Skeletal muscle tissue (tissue), 4 donors: ENCODE measurements around the gene AK8. TPM values are rescaled to one million over a fixed set of nuclear protein-coding genes. Genes with fewer than 3 reads are reported as not detected.

Experiments used
- H3K27ac ChIP-seq: one replicate; pipeline ENCODE4 v1.7.0; 2013; ENCODE audit warnings: mild to moderate bottlenecking, low read depth, low read length, inconsistent platforms
- H3K27me3 ChIP-seq, 3 donors: one replicate each; pipeline ENCODE4 v1.7.0; 2013; ENCODE audit warnings: low read length in 3 of 3; ENCODE audit not compliant: control insufficient read depth in 3 of 3, insufficient read depth in 3 of 3
- H3K36me3 ChIP-seq, 3 donors: one replicate each; pipeline ENCODE4 v1.7.0; 2013; ENCODE audit warnings: low read length in 3 of 3; ENCODE audit not compliant: control insufficient read depth in 3 of 3, insufficient read depth in 3 of 3
- H3K4me1 ChIP-seq, 3 donors: one replicate each; pipeline ENCODE4 v1.7.0; 2013; ENCODE audit warnings: low read length in 3 of 3, mild to moderate bottlenecking in 3 of 3; ENCODE audit not compliant: control insufficient read depth in 3 of 3, insufficient read depth in 3 of 3
- H3K4me3 ChIP-seq, 3 donors: one replicate each; pipeline ENCODE4 v1.7.0; 2013; ENCODE audit warnings: low read length in 3 of 3
- H3K9ac ChIP-seq, 3 donors: one replicate each; pipeline ENCODE4 v1.7.0; 2013; ENCODE audit warnings: low read length in 3 of 3, mild to moderate bottlenecking in 3 of 3, moderate library complexity in 2 of 3, low read depth in 1 of 3
- H3K9me3 ChIP-seq, 3 donors: one replicate each; pipeline ENCODE4 v1.7.0; 2013; ENCODE audit warnings: low read length in 3 of 3; ENCODE audit not compliant: control insufficient read depth in 3 of 3
- total RNA-seq: library from RNA; depleted of rRNA; stranded (reverse); fragments of >200 nt; gene quantifications from one replicate; pipeline ENCODE4 v1.2.3, GENCODE V29; 2014
- donor health status: Osteomylitis.

AK8 gene
- 0.52 TPM for total RNA-seq

- H3K27ac ChIP-seq, result peak within 1 kb of the TSS; percentile 75
- H3K9me3 ChIP-seq, result no peaks in the 10 kb centered on the region
- H3K27me3 ChIP-seq, result peaks cover 0 to 18% (median 7%) of the 10 kb centered on the region in 3 donors
- peak within 1 kb of the TSS; percentile 72 to 82 (median 77) for H3K9ac ChIP-seq
- H3K4me1 ChIP-seq, result peaks cover 0 to 3% (median 3%) of the 10 kb centered on the region in 3 donors
- peak within 1 kb of the TSS; percentile 77 to 89 (median 85) for H3K4me3 ChIP-seq
- no peaks in the 10 kb centered on the region for H3K36me3 ChIP-seq
Observed at GRCh38 chr9:132877824-132878694, at the start of gene AK8. TSS of gene AK8 (minus strand) at chr9:132878284. CDS start at chr9:132878255, 29 bp downstream.

- H3K36me3 ChIP-seq, result peaks cover 26 to 57% (median 55%) of the 10 kb centered on the region in 3 donors
- no peaks in the 10 kb centered on the region for H3K27me3 ChIP-seq
- H3K27ac ChIP-seq, result no peak overlapping the region
- H3K9me3 ChIP-seq, result no peaks in the 10 kb centered on the region
- H3K9ac ChIP-seq, result no peak overlapping the region
- H3K4me3 ChIP-seq, result no peak overlapping the region
- H3K4me1 ChIP-seq, result no peaks in the 10 kb centered on the region
Observed at GRCh38 chr9:132927704-132928103, 49.6 kb upstream of the AK8 start.

GRCh38 chr9:132923346-132923902, 45.3 kb upstream of the AK8 start:
- Histone ChIP-seq H3K4me3 (no peak overlapping the region), H3K9me3 (no peaks in the 10 kb centered on the region), H3K27ac (no peak overlapping the region), H3K36me3 (peaks cover 48 to 92% (median 83%) of the 10 kb centered on the region in 3 donors), H3K9ac (no peak overlapping the region), H3K27me3 (no peaks in the 10 kb centered on the region), H3K4me1 (no peaks in the 10 kb centered on the region)

GRCh38 chr9:132919614-132920268, 41.7 kb upstream of the AK8 start:
- H3K27me3 ChIP-seq, result no peaks in the 10 kb centered on the region
- no peak overlapping the region for H3K9ac ChIP-seq
- no peaks in the 10 kb centered on the region for H3K4me1 ChIP-seq
- no peaks in the 10 kb centered on the region for H3K9me3 ChIP-seq
- H3K36me3 ChIP-seq, result peaks cover 43 to 81% (median 69%) of the 10 kb centered on the region in 3 donors
- no peak overlapping the region for H3K4me3 ChIP-seq
- no peak overlapping the region for H3K27ac ChIP-seq

- H3K9me3 ChIP-seq, result no peaks in the 10 kb centered on the region
- H3K9ac ChIP-seq, result no peak overlapping the region
- no peaks in the 10 kb centered on the region for H3K27me3 ChIP-seq
- H3K4me3 ChIP-seq, result no peak overlapping the region
- no peak overlapping the region for H3K27ac ChIP-seq
- peaks cover 38 to 65% (median 51%) of the 10 kb centered on the region in 3 donors for H3K36me3 ChIP-seq
- no peaks in the 10 kb centered on the region for H3K4me1 ChIP-seq
Observed at GRCh38 chr9:132914924-132915323, 36.8 kb upstream of the AK8 start.

GRCh38 chr9:132912131-132912530, 34.0 kb upstream of the AK8 start:
- Histone ChIP-seq H3K4me3 (no peak overlapping the region), H3K27me3 (no peaks in the 10 kb centered on the region), H3K9ac (no peak overlapping the region), H3K36me3 (peaks cover 32 to 53% (median 48%) of the 10 kb centered on the region in 3 donors), H3K4me1 (no peaks in the 10 kb centered on the region), H3K9me3 (no peaks in the 10 kb centered on the region), H3K27ac (no peak overlapping the region)

- no peaks in the 10 kb centered on the region for H3K27me3 ChIP-seq
- no peaks in the 10 kb centered on the region for H3K9me3 ChIP-seq
- H3K4me3 ChIP-seq, result no peak overlapping the region
- no peak overlapping the region for H3K27ac ChIP-seq
- peaks cover 37 to 56% (median 49%) of the 10 kb centered on the region in 3 donors for H3K36me3 ChIP-seq
- H3K9ac ChIP-seq, result no peak overlapping the region
- no peaks in the 10 kb centered on the region for H3K4me1 ChIP-seq
Observed at GRCh38 chr9:132910376-132910775, 32.3 kb upstream of the AK8 start.

- Histone ChIP-seq H3K4me3 (no peak overlapping the region), H3K27ac (no peak overlapping the region), H3K27me3 (no peaks in the 10 kb centered on the region), H3K9me3 (no peaks in the 10 kb centered on the region), H3K9ac (no peak overlapping the region), H3K4me1 (no peaks in the 10 kb centered on the region), H3K36me3 (peaks cover 35 to 61% (median 46%) of the 10 kb centered on the region in 3 donors)
Observed at GRCh38 chr9:132909311-132909710, 31.2 kb upstream of the AK8 start.

GRCh38 chr9:132908635-132909034, 30.6 kb upstream of the AK8 start:
- H3K4me1 ChIP-seq, result no peaks in the 10 kb centered on the region
- H3K27me3 ChIP-seq, result no peaks in the 10 kb centered on the region
- no peak overlapping the region for H3K4me3 ChIP-seq
- H3K36me3 ChIP-seq, result peaks cover 42 to 67% (median 52%) of the 10 kb centered on the region in 3 donors
- no peak overlapping the region for H3K9ac ChIP-seq
- H3K9me3 ChIP-seq, result no peaks in the 10 kb centered on the region
- H3K27ac ChIP-seq, result no peak overlapping the region

- no peaks in the 10 kb centered on the region for H3K27me3 ChIP-seq
- no peak overlapping the region for H3K27ac ChIP-seq
- no peaks in the 10 kb centered on the region for H3K9me3 ChIP-seq
- H3K9ac ChIP-seq, result no peak overlapping the region
- H3K36me3 ChIP-seq, result peaks cover 41 to 71% (median 53%) of the 10 kb centered on the region in 3 donors
- H3K4me1 ChIP-seq, result peaks cover 0 to 7% (median 5%) of the 10 kb centered on the region in 3 donors
- no peak overlapping the region for H3K4me3 ChIP-seq
Observed at GRCh38 chr9:132905726-132906125, 27.6 kb upstream of the AK8 start.
